HepG2 (cell line): ENCODE results near the gene CREG2. TPM values are rescaled to one million over a fixed set of nuclear protein-coding genes. Genes with fewer than 3 reads are reported as not detected.

Experiments
- ATAC-seq: fragments of 200-7000 bp; cut with Tn5 transposase; 3 replicates; pipeline ENCODE4 v1.9.1; 2020; ENCODE audit warnings: mild to moderate bottlenecking, moderate library complexity
- BruUV-seq: library from RNA; stranded (reverse); fragments of 400-500 nt; replicated peaks from 2 replicates; lab custom pipeline; 2021; lab: Mats Ljungman, UMichigan
- CTCF ChIA-PET: fragments of 300-600 bp; formaldehyde crosslinking; extraction: SDS; loops from one replicate; lab custom pipeline; 2021; ENCODE audit warnings: low total read pairs, inconsistent platforms, low intra/inter-chr PET ratio; lab: Yijun Ruan, JAX
- POLR2A ChIA-PET: fragments of 350-600 bp; sonication (Branson Sonifier 250); formaldehyde crosslinking; loops from one replicate; lab custom pipeline; 2020; ENCODE audit warnings: antibody characterized with exemption, inconsistent platforms; lab: Yijun Ruan, JAX
- DNase-seq: peaks from one replicate; pipeline ENCODE4 v3.0.0-alpha.2; 2015; ENCODE audit warnings: low spot score
- FAIRE-seq: peaks from 3 replicates; lab custom pipeline; 2011; peaks lifted over from hg19 to GRCh38; lab: Jason Lieb, UNC
- H2AFZ ChIP-seq: one replicate; pipeline ENCODE4 v1.6.1; 2011; ENCODE audit warnings: low read length, inconsistent platforms
- H3K27ac ChIP-seq: fragments of 300-600 bp; 3 replicates; pipeline ENCODE4 v1.8.0; 2011; ENCODE audit warnings: mixed run types, mild to moderate bottlenecking, mixed read lengths, low read length, inconsistent platforms; ENCODE audit not compliant: insufficient read depth; ENCODE audit errors: extremely low read length
- H3K27me3 ChIP-seq, 2 experiments: fragments of 200-600 bp in 1 of 2; 2 replicates in 1 of 2; 3 replicates in 1 of 2; pipeline versions ENCODE4 v1.6.0 to v1.8.0; 2011; ENCODE audit warnings: low read length in 2 of 2, mild to moderate bottlenecking in 2 of 2, moderate library complexity in 2 of 2, inconsistent platforms in 1 of 2; ENCODE audit not compliant: insufficient read depth in 2 of 2, control insufficient read depth in 1 of 2
- H3K36me3 ChIP-seq, 2 experiments: fragments of 200-600 bp in 1 of 2; replicated peaks in 1 of 2; 2 replicates in 1 of 2; 3 replicates in 1 of 2; pipeline versions ENCODE4 v1.5.1 to v1.8.0; 2011; ENCODE audit warnings: low read length in 2 of 2, inconsistent platforms in 1 of 2; ENCODE audit not compliant: insufficient read depth in 2 of 2, control insufficient read depth in 1 of 2
- H3K4me1 ChIP-seq: 2 replicates; pipeline ENCODE4 v1.5.1; 2012; ENCODE audit warnings: low read length, inconsistent platforms; ENCODE audit not compliant: insufficient read depth
- H3K4me2 ChIP-seq: 2 replicates; pipeline ENCODE4 v1.6.0; 2011; ENCODE audit warnings: low read depth, low read length, inconsistent platforms
- H3K4me3 ChIP-seq, 3 experiments: fragments of 200-600 bp in 1 of 3; sonication (generic), shearing (Covaris generic) in 1 of 3; replicated peaks in 1 of 3; 2 replicates each; pipeline ENCODE4 v1.5.1; 2011 to 2016; ENCODE audit warnings: low read length in 3 of 3, inconsistent platforms in 2 of 3, low read depth in 2 of 3, mild to moderate bottlenecking in 2 of 3, control low read depth in 1 of 3, mixed read lengths in 1 of 3; ENCODE audit not compliant: insufficient read depth in 1 of 3
- H3K79me2 ChIP-seq: one replicate; pipeline ENCODE4 v1.6.1; 2011; ENCODE audit warnings: low read length, inconsistent platforms; ENCODE audit not compliant: insufficient read depth
- H3K9ac ChIP-seq: 2 replicates; pipeline ENCODE4 v1.6.0; 2011; ENCODE audit warnings: mild to moderate bottlenecking, low read depth, low read length, inconsistent platforms; ENCODE audit not compliant: insufficient read depth
- H3K9me3 ChIP-seq: 2 replicates; pipeline ENCODE4 v1.5.1; 2012; ENCODE audit warnings: mild to moderate bottlenecking, low read length
- H4K20me1 ChIP-seq: 2 replicates; pipeline ENCODE4 v1.6.0; 2011; ENCODE audit warnings: inconsistent platforms, mild to moderate bottlenecking, low read length, moderate library complexity; ENCODE audit not compliant: insufficient read depth
- GFI1 ChIP-seq: sonication (generic); formaldehyde crosslinking; IDR thresholded peaks from 2 replicates; pipeline ENCODE4 v1.5.0; 2020; ENCODE audit warnings: missing genetic modification reagents, mild to moderate bottlenecking, borderline replicate concordance
- SRF ChIP-seq: IDR thresholded peaks from 2 replicates; pipeline ENCODE4 v1.6.1; 2011; ENCODE audit warnings: mild to moderate bottlenecking, low read depth, low read length, moderate library complexity
- ZNF567 ChIP-seq: sonication (generic); formaldehyde crosslinking; IDR thresholded peaks from 2 replicates; pipeline ENCODE4 v1.8.1; 2023; ENCODE audit warnings: mild to moderate bottlenecking, missing genetic modification reagents, borderline replicate concordance
- WGBS: methylation state at CpG from one replicate; pipeline ENCODE4 v1.1.6; 2017; ENCODE audit warnings: low lambda C conversion rate; 5-methylcytosine and 5-hydroxymethylcytosine counted together
- in situ Hi-C: cut with HindIII; loops from 2 replicates; pipeline ENCODE4 v1.10.0; 2017; ENCODE audit warnings: low pct_unique_long_range_greater_than_20kb; ENCODE audit not compliant: extremely low pct_ligation_motif_present
- intact Hi-C: fragments of 100-400 bp; cut with micrococcal nuclease; formaldehyde crosslinking; loops from one replicate; pipeline ENCODE4 v1.10.0; 2022; ENCODE audit not compliant: unreplicated experiment
- polyA plus RNA-seq, 8 experiments: library from polyadenylated mRNA; depleted of rRNA in 3 of 8; stranded (reverse) in 7 of 8; unstranded in 1 of 8; fragments of >200 nt; fragmentation: Illumina TruSeq in 4 of 8; extraction: Trizol in 4 of 8; gene quantifications; 2 replicates each; pipeline versions ENCODE4 v1.2.1 to v1.2.3, GENCODE V29; 2011 to 2016; ENCODE audit warnings: low read depth in 4 of 8, missing spikeins in 1 of 8, mixed read lengths in 1 of 8; ENCODE audit not compliant: insufficient read depth in 1 of 8
- total RNA-seq, 5 experiments: library from RNA; depleted of rRNA; stranded (reverse); fragments of >200 nt; fragmentation: Illumina TruSeq; extraction: Trizol; gene quantifications; 2 replicates each; pipeline ENCODE4 v1.2.3, GENCODE V29; 2016; ENCODE audit warnings: low read depth in 1 of 5
- TF ChIP-seq, protein P1 (sequence below): sonication (generic); formaldehyde crosslinking; IDR thresholded peaks from 2 replicates; pipeline ENCODE4 v1.4.0; 2020; ENCODE audit warnings: missing genetic modification reagents, mild to moderate bottlenecking, borderline replicate concordance
- TF ChIP-seq, protein P2 (sequence below): sonication (generic); formaldehyde crosslinking; IDR thresholded peaks from 2 replicates; pipeline ENCODE4 v1.4.0; 2020; ENCODE audit warnings: mild to moderate bottlenecking, missing genetic modification reagents

Gene CREG2
- total and polyA plus RNA-seq, 2 of the 13 experiments (the other 11 are each of a cell fraction or from before 2014, with no cell fraction given), result 0.18 to 0.26 TPM

DNA sequence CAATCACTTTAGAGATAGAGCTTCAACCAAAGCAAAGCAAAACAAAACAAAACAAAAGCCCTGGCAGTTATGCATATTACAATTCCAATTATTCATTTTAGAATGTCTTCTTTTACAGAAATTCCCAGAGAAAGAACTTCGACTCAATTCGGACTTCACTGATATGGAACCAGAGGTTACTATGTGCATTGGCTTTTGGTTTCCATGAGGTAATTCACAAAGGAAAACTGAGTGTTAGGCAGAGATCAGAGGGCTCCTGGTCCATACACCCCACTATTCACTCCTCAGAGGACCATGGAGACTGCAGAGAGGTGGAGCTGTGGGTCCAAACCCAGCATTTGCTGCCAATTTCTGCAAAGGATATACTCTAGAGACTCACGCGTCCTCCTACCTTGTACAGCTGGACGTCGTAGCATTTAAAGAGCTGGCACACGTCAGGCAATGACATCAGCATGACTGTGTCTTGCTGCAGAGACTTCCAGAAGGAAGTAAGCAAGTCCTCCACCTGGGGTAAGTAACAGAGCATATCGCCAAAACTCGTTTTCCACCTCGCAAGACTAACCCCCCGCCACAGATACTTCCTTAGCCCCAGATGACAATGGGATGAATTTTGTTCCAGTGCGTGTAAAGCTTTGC is 31.3 kb upstream of the CREG2 start:
- Histone ChIP-seq H4K20me1 (no peaks in the 10 kb centered on the region), H3K4me2 (no peak overlapping the region), H3K27me3 (peaks cover 3 to 25% of the 10 kb centered on the region in 2 experiments; a peak in 4 of 5 replicates), H3K36me3 (no peaks in the 10 kb centered on the region), H3K27ac (no peak overlapping the region), H3K79me2 (no peaks in the 10 kb centered on the region), H3K4me1 (no peaks in the 10 kb centered on the region), H2AFZ (no peak overlapping the region), H3K4me3 (no peak overlapping the region), H3K9me3 (peaks cover 8% of the 10 kb centered on the region), H3K9ac (no peak overlapping the region)
- WGBS, result 57% methylated on average over 12 of the region's 12 CpGs
- TF ChIP-seq ZNF567 (CRISPR knock-in tag) (0 out of 2 replicates have a peak, but pooled peaks have one; percentile 36), GFI1 (CRISPR knock-in tag) (no peak), SRF (no peak)
- TF ChIP-seq, protein P1, sequence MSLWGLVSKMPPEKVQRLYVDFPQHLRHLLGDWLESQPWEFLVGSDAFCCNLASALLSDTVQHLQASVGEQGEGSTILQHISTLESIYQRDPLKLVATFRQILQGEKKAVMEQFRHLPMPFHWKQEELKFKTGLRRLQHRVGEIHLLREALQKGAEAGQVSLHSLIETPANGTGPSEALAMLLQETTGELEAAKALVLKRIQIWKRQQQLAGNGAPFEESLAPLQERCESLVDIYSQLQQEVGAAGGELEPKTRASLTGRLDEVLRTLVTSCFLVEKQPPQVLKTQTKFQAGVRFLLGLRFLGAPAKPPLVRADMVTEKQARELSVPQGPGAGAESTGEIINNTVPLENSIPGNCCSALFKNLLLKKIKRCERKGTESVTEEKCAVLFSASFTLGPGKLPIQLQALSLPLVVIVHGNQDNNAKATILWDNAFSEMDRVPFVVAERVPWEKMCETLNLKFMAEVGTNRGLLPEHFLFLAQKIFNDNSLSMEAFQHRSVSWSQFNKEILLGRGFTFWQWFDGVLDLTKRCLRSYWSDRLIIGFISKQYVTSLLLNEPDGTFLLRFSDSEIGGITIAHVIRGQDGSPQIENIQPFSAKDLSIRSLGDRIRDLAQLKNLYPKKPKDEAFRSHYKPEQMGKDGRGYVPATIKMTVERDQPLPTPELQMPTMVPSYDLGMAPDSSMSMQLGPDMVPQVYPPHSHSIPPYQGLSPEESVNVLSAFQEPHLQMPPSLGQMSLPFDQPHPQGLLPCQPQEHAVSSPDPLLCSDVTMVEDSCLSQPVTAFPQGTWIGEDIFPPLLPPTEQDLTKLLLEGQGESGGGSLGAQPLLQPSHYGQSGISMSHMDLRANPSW, result peak; percentile 54; the same call in 1 of the 2 replicates
- TF ChIP-seq, protein P2, sequence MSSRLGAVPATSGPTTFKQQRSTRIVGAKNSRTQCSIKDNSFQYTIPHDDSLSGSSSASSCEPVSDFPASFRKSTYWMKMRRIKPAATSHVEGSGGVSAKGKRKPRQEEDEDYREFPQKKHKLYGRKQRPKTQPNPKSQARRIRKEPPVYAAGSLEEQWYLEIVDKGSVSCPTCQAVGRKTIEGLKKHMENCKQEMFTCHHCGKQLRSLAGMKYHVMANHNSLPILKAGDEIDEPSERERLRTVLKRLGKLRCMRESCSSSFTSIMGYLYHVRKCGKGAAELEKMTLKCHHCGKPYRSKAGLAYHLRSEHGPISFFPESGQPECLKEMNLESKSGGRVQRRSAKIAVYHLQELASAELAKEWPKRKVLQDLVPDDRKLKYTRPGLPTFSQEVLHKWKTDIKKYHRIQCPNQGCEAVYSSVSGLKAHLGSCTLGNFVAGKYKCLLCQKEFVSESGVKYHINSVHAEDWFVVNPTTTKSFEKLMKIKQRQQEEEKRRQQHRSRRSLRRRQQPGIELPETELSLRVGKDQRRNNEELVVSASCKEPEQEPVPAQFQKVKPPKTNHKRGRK (CRISPR knock-in tag), result 0 out of 2 replicates have a peak, but pooled peaks have one; percentile 21
- no peak for DNase-seq
- intact Hi-C loops, result loop anchor here (1.0 to 10.0 kb wide), 3 partner anchors 279 to 1026 kb away; partner anchors contain the start of gene MAP4K4
- CTCF ChIA-PET, result interaction anchor here (0.8 to 2.5 kb wide), 4 partner anchors 77 to 413 kb away, joined by 3 to 18 read pairs (median 4); no protein-coding TSS in a partner anchor
- no TSS peak for BruUV-seq
- ATAC-seq, result 0 out of 3 replicates have a peak, but pooled peaks have one; percentile 11
- FAIRE-seq, result no peak
- in situ Hi-C loops, result no loop called here
- POLR2A ChIA-PET, result no interaction called here
